H9 (cell line): ENCODE results near the gene TAF8. TPM values are rescaled to one million over a fixed set of nuclear protein-coding genes. Genes with fewer than 3 reads are reported as not detected.
"Not testable (repeated sequence)": the region's sequence is repeated elsewhere in the genome, so short reads cannot be mapped to it uniquely, and the experiment has no call there.

ENCODE experiments used
- DNase-seq: peaks from one replicate; pipeline ENCODE4 v3.0.0-alpha.2; 2017
- H2AFZ ChIP-seq: one replicate; pipeline ENCODE4 v1.6.1; 2013; ENCODE audit warnings: mild to moderate bottlenecking, low read length, control low read depth, moderate library complexity
- H2AK5ac ChIP-seq: 2 replicates; pipeline ENCODE4 v1.6.1; 2013; ENCODE audit warnings: low read length, control low read depth, mixed read lengths; ENCODE audit not compliant: insufficient read length
- H2BK120ac ChIP-seq: one replicate; pipeline ENCODE4 v1.6.1; 2013; ENCODE audit warnings: low read depth, mild to moderate bottlenecking, low read length, control low read depth, inconsistent platforms; ENCODE audit not compliant: poor library complexity, severe bottlenecking
- H2BK12ac ChIP-seq: 2 replicates; pipeline ENCODE4 v1.6.1; 2013; ENCODE audit warnings: low read length, control low read depth, mixed read lengths, low read depth; ENCODE audit not compliant: insufficient read length
- H2BK15ac ChIP-seq: 2 replicates; pipeline ENCODE4 v1.6.1; 2013; ENCODE audit warnings: low read depth, low read length, control low read depth
- H2BK20ac ChIP-seq: one replicate; pipeline ENCODE4 v1.6.1; 2013; ENCODE audit warnings: low read depth, mild to moderate bottlenecking, low read length, control low read depth, inconsistent platforms; ENCODE audit not compliant: poor library complexity, severe bottlenecking
- H2BK5ac ChIP-seq: 2 replicates; pipeline ENCODE4 v1.6.1; 2013; ENCODE audit warnings: low read length, control low read depth, mixed read lengths; ENCODE audit not compliant: insufficient read length
- H3K14ac ChIP-seq: 2 replicates; pipeline ENCODE4 v1.6.1; 2013; ENCODE audit warnings: low read length, control low read depth; ENCODE audit not compliant: insufficient read depth
- H3K18ac ChIP-seq: 2 replicates; pipeline ENCODE4 v1.6.1; 2013; ENCODE audit warnings: low read depth, mild to moderate bottlenecking, mixed read lengths, low read length, control low read depth; ENCODE audit not compliant: insufficient read length
- H3K23ac ChIP-seq: 2 replicates; pipeline ENCODE4 v1.6.1; 2013; ENCODE audit warnings: low read length, control low read depth, mixed read lengths, low read depth; ENCODE audit not compliant: insufficient read length
- H3K23me2 ChIP-seq: 2 replicates; pipeline ENCODE4 v1.6.1; 2013; ENCODE audit warnings: low read depth, mild to moderate bottlenecking, mixed read lengths, low read length, control low read depth; ENCODE audit not compliant: insufficient read length, poor library complexity, severe bottlenecking
- H3K27ac ChIP-seq: 2 replicates; pipeline ENCODE4 v1.5.1; 2013; ENCODE audit warnings: low read length, control low read depth, mixed read lengths, low read depth; ENCODE audit not compliant: insufficient read length
- H3K27me3 ChIP-seq: 2 replicates; pipeline ENCODE4 v1.6.1; 2013; ENCODE audit warnings: low read length, control low read depth, inconsistent platforms; ENCODE audit not compliant: insufficient read depth
- H3K4ac ChIP-seq: 2 replicates; pipeline ENCODE4 v1.6.1; 2013; ENCODE audit warnings: low read depth, mild to moderate bottlenecking, control low read depth, inconsistent platforms, low read length, moderate library complexity
- H3K4me1 ChIP-seq: 2 replicates; pipeline ENCODE4 v1.6.1; 2013; ENCODE audit warnings: low read length, control low read depth, inconsistent platforms; ENCODE audit not compliant: insufficient read depth
- H3K4me2 ChIP-seq: 2 replicates; pipeline ENCODE4 v1.6.1; 2013; ENCODE audit warnings: low read length, control low read depth, mixed read lengths; ENCODE audit not compliant: insufficient read length, insufficient read depth
- H3K56ac ChIP-seq: 2 replicates; pipeline ENCODE4 v1.6.1; 2013; ENCODE audit warnings: low read depth, mild to moderate bottlenecking, mixed read lengths, low read length, control low read depth; ENCODE audit not compliant: insufficient read length
- H3K79me1 ChIP-seq: 2 replicates; pipeline ENCODE4 v1.6.1; 2013; ENCODE audit warnings: low read depth, mild to moderate bottlenecking, moderate library complexity, low read length, control low read depth, inconsistent platforms; ENCODE audit not compliant: insufficient read depth, poor library complexity, severe bottlenecking
- H3K79me2 ChIP-seq: 2 replicates; pipeline ENCODE4 v1.6.1; 2013; ENCODE audit warnings: low read length, control low read depth, inconsistent platforms; ENCODE audit not compliant: insufficient read depth
- H3K9ac ChIP-seq: 2 replicates; pipeline ENCODE4 v1.6.1; 2013; ENCODE audit warnings: low read length, control low read depth, mixed read lengths; ENCODE audit not compliant: insufficient read length; ENCODE audit errors: extremely low read depth
- H3K9me3 ChIP-seq: one replicate; pipeline ENCODE4 v1.6.1; 2013; ENCODE audit warnings: low read depth, low read length, inconsistent platforms; ENCODE audit not compliant: control insufficient read depth
- H3T11ph ChIP-seq: one replicate; pipeline ENCODE4 v1.6.1; 2013; ENCODE audit warnings: mild to moderate bottlenecking, low read length, control low read depth, inconsistent platforms
- H4K20me1 ChIP-seq: one replicate; pipeline ENCODE4 v1.6.1; 2013; ENCODE audit not compliant: control insufficient read depth, insufficient read length, insufficient read depth
- H4K5ac ChIP-seq: 2 replicates; pipeline ENCODE4 v1.6.1; 2013; ENCODE audit warnings: low read depth, mild to moderate bottlenecking, mixed read lengths, low read length, control low read depth; ENCODE audit not compliant: insufficient read length
- H4K8ac ChIP-seq: replicated peaks from 2 replicates; pipeline ENCODE4 v1.6.1; 2013; ENCODE audit warnings: low read length, control low read depth, mixed read lengths, low read depth; ENCODE audit not compliant: insufficient read length
- H4K91ac ChIP-seq: 2 replicates; pipeline ENCODE4 v1.6.1; 2013; ENCODE audit warnings: low read depth, mild to moderate bottlenecking, moderate library complexity, mixed read lengths, low read length, control low read depth; ENCODE audit not compliant: insufficient read length
- H3K27ac Mint-ChIP-seq, 3 experiments: 2 replicates in 2 of 3; 3 replicates in 1 of 3; pipeline ENCODE4 v1.8.0; 2020 to 2021; ENCODE audit warnings: mixed read lengths in 3 of 3, mild to moderate bottlenecking in 1 of 3, moderate library complexity in 1 of 3
- H3K27me3 Mint-ChIP-seq: 2 replicates; pipeline ENCODE4 v1.8.0; 2021; ENCODE audit warnings: low read depth, mild to moderate bottlenecking, moderate library complexity, mixed read lengths
- H3K36me3 Mint-ChIP-seq, 3 experiments: 2 replicates in 2 of 3; 3 replicates in 1 of 3; pipeline ENCODE4 v1.8.0; 2020 to 2021; ENCODE audit warnings: low read depth in 3 of 3, mixed read lengths in 3 of 3; ENCODE audit not compliant: insufficient read depth in 1 of 3
- H3K4me1 Mint-ChIP-seq, 2 experiments: 2 replicates each; pipeline ENCODE4 v1.8.0; 2020; ENCODE audit warnings: mixed read lengths in 2 of 2
- H3K4me3 Mint-ChIP-seq, 2 experiments: 2 replicates in 1 of 2; 3 replicates in 1 of 2; pipeline ENCODE4 v1.8.0; 2020 to 2021; ENCODE audit warnings: mild to moderate bottlenecking in 2 of 2, mixed read lengths in 2 of 2, moderate library complexity in 1 of 2
- H3K9me3 Mint-ChIP-seq, 2 experiments: 2 replicates in 1 of 2; 3 replicates in 1 of 2; pipeline ENCODE4 v1.8.0; 2020; ENCODE audit warnings: mild to moderate bottlenecking in 2 of 2, mixed read lengths in 2 of 2, moderate library complexity in 1 of 2
- CTCF ChIP-seq: fragments of 200-600 bp; sonication (generic); conservative IDR thresholded peaks from 3 replicates; pipeline ENCODE4 v1.8.0; 2021; ENCODE audit warnings: antibody characterized with exemption, mild to moderate bottlenecking
- WGBS: extraction: QIAGEN DNeasy Blood & Tissue Kit; methylation state at CpG from one replicate; pipeline ENCODE4 v1.1.7; 2013; ENCODE audit warnings: missing lambda C conversion rate, low lambda C conversion rate, mixed read lengths; ENCODE audit not compliant: insufficient read length; ENCODE audit errors: extremely low coverage; 5-methylcytosine and 5-hydroxymethylcytosine counted together
- total RNA-seq: library from RNA; stranded (reverse); gene quantifications from 2 replicates; pipeline ENCODE4 v1.2.1, GENCODE V29; 2021

TAF8 gene
- total RNA-seq, 1 experiment from 2014 or later: 30.4 TPM

- Mint-ChIP-seq H3K4me3 (no peak overlapping the region), H3K36me3 (no peaks in the 10 kb centered on the region; a peak in 1 of 7 replicates), H3K9me3 (no peaks in the 10 kb centered on the region), H3K27me3 (no peaks in the 10 kb centered on the region; the same call in 1 of the 2 replicates), H3K4me1 (peaks cover 19 to 22% of the 10 kb centered on the region in 2 experiments), H3K27ac (no peak overlapping the region)
- DNase-seq: no peak
- H2BK12ac ChIP-seq: no peak overlapping the region
- no peaks in the 10 kb centered on the region for H3K27me3 ChIP-seq
- no peak overlapping the region for H3K56ac ChIP-seq
- H4K5ac ChIP-seq: no peak overlapping the region
- H3K9ac ChIP-seq: no peak overlapping the region
- no peak overlapping the region for H3K23ac ChIP-seq
- no CpG with 5 or more reads among the region's 6 CpGs for WGBS
- no peak overlapping the region for H3K4me2 ChIP-seq
- no peaks in the 10 kb centered on the region for H3K79me2 ChIP-seq
- no peaks in the 10 kb centered on the region for H4K20me1 ChIP-seq
- H2AK5ac ChIP-seq: no peak overlapping the region
- H3K14ac ChIP-seq: no peak overlapping the region
- no peaks in the 10 kb centered on the region for H3K9me3 ChIP-seq
- H2BK15ac ChIP-seq: no peak overlapping the region
- H2BK20ac ChIP-seq: no peak overlapping the region
- H3K27ac ChIP-seq: no peak overlapping the region
- no peak for TF ChIP-seq CTCF
- no peaks in the 10 kb centered on the region for H3K4me1 ChIP-seq
- no peak overlapping the region for H2BK120ac ChIP-seq
- H3K4ac ChIP-seq: no peak overlapping the region
- H4K8ac ChIP-seq: no peak overlapping the region
- H4K91ac ChIP-seq: no peak overlapping the region
- no peak overlapping the region for H2BK5ac ChIP-seq
- H3K23me2 ChIP-seq: no peaks in the 10 kb centered on the region
- H3K18ac ChIP-seq: no peak overlapping the region
- H3T11ph ChIP-seq: no peak overlapping the region
- no peaks in the 10 kb centered on the region for H3K79me1 ChIP-seq
- H2AFZ ChIP-seq: no peak overlapping the region
Observed at GRCh38 chr6:42032366-42032765, 18.0 kb upstream of the TAF8 start.

- no CpG with 5 or more reads among the region's 15 CpGs for WGBS
- not testable (repeated sequence) for H3K4me1 ChIP-seq, H3K23me2 ChIP-seq, H2BK20ac ChIP-seq, H3K79me2 ChIP-seq, H3K4me2 ChIP-seq, H3K9me3 ChIP-seq, H4K5ac ChIP-seq, H3K27me3 ChIP-seq, H3K9me3 Mint-ChIP-seq, H4K20me1 ChIP-seq, DNase-seq, H3K18ac ChIP-seq, H3K9ac ChIP-seq, H3K4ac ChIP-seq, H4K8ac ChIP-seq, H2BK15ac ChIP-seq, H3K27ac ChIP-seq, H2BK5ac ChIP-seq, H3K23ac ChIP-seq, H3K79me1 ChIP-seq, H4K91ac ChIP-seq, H2BK12ac ChIP-seq, H3K14ac ChIP-seq, H3T11ph ChIP-seq, H3K4me3 Mint-ChIP-seq, H2AK5ac ChIP-seq, H2AFZ ChIP-seq, H3K27ac Mint-ChIP-seq, H3K56ac ChIP-seq, H2BK120ac ChIP-seq, H3K36me3 Mint-ChIP-seq
- Mint-ChIP-seq H3K27me3 (peaks cover 18% of the 10 kb centered on the region), H3K4me1 (peaks cover 11 to 26% of the 10 kb centered on the region in 2 experiments)
Observed at GRCh38 chr6:42037669-42038068, 12.7 kb upstream of the TAF8 start.
